ENCODE measurements around the gene ZNF488. TPM values are rescaled to one million over a fixed set of nuclear protein-coding genes. Genes with fewer than 3 reads are reported as not detected.

The ZNF488 gene
- total and polyA plus RNA-seq, 7 donors, result 0.16 to 0.82 (median 0.65) TPM; not detected in 3

- no peak overlapping the region for H3K4me3 ChIP-seq
- H3K9me3 ChIP-seq, result no peaks in the 10 kb centered on the region
- H3K27me3 ChIP-seq, result no peaks in the 10 kb centered on the region
- intact Hi-C loops (cut with DNase I), result no loop called here
- no peak for DNase-seq
- TF ChIP-seq EP300 (IDR thresholded peaks at IDR 0.05), result no peak
- no peak for TF ChIP-seq POLR2A (IDR thresholded peaks at IDR 0.05)
- TF ChIP-seq POLR2AphosphoS5 (IDR thresholded peaks at IDR 0.05), result no peak
- TF ChIP-seq, protein P1, sequence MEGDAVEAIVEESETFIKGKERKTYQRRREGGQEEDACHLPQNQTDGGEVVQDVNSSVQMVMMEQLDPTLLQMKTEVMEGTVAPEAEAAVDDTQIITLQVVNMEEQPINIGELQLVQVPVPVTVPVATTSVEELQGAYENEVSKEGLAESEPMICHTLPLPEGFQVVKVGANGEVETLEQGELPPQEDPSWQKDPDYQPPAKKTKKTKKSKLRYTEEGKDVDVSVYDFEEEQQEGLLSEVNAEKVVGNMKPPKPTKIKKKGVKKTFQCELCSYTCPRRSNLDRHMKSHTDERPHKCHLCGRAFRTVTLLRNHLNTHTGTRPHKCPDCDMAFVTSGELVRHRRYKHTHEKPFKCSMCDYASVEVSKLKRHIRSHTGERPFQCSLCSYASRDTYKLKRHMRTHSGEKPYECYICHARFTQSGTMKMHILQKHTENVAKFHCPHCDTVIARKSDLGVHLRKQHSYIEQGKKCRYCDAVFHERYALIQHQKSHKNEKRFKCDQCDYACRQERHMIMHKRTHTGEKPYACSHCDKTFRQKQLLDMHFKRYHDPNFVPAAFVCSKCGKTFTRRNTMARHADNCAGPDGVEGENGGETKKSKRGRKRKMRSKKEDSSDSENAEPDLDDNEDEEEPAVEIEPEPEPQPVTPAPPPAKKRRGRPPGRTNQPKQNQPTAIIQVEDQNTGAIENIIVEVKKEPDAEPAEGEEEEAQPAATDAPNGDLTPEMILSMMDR (IDR thresholded peaks at IDR 0.05), result no peak
- H3K36me3 ChIP-seq, result no peaks in the 10 kb centered on the region
- H3K27ac ChIP-seq, result no peak overlapping the region
- WGBS, 2 donors, result 89 to 92% methylated on average over 14 of the region's 14 CpGs
- no peaks in the 10 kb centered on the region for H3K4me1 ChIP-seq
These were observed 23.6 kb downstream of the ZNF488 start for GRCh38 chr10:47360419-47361040.

DNA sequence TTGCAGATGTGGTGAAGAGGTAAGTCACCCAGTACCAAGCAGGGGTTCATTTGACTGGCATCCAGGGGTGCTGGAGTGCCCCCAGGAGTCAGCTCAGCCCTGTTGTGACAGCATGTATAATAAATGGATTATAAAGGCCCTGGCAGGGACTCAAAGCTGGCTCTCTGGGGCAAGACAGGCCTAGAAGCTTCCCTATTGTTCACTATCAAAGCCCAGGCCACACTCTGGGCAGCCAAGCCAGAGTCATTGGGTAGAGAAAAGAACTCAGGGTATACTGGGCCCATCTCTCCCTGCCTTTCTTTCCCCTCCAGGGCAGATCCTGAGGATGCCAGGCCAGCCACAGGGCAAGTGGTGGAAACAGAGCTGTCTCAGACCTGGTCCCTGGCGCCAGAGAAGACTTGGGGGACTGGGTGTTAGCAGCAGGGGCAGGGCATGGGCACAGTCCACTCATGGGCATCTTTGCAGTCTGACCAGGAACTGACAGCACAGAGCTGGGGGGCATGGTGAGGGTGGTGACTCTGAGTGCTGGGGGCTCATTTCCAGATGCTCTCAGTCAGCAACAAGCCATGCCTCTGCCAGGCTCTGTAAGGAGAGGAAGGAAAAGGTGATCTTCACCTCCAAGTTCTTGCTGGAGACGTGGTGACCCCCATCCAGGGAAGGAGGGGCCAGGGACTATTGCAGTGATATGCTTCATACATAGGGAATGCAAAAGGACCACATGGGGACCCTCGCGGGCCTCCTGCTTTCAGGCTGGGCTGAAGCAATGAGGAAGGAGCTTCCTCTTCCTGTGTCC, 24.3 kb downstream of the ZNF488 start:
- TF ChIP-seq POLR2A (IDR thresholded peaks at IDR 0.05) (no peak), EP300 (IDR thresholded peaks at IDR 0.05) (no peak), POLR2AphosphoS5 (IDR thresholded peaks at IDR 0.05) (no peak)
- TF ChIP-seq, protein P1 (IDR thresholded peaks at IDR 0.05), result no peak
- Histone ChIP-seq H3K9me3 (no peaks in the 10 kb centered on the region), H3K27me3 (no peaks in the 10 kb centered on the region), H3K4me3 (no peak overlapping the region), H3K27ac (no peak overlapping the region), H3K4me1 (no peaks in the 10 kb centered on the region), H3K36me3 (no peaks in the 10 kb centered on the region)
- intact Hi-C loops (cut with DNase I), result no loop called here
- no peak for DNase-seq
- WGBS, 2 donors, result 81 to 87% methylated on average over 4 of the region's 4 CpGs

GRCh38 chr10:47359101-47359500, 25.0 kb downstream of the ZNF488 start:
- no peaks in the 10 kb centered on the region for H3K9me3 ChIP-seq

GRCh38 chr10:47358457-47358856, 25.6 kb downstream of the ZNF488 start:
- Histone ChIP-seq H3K36me3 (no peaks in the 10 kb centered on the region), H3K4me1 (no peaks in the 10 kb centered on the region), H3K9me3 (no peaks in the 10 kb centered on the region), H3K27ac (no peak overlapping the region), H3K27me3 (no peaks in the 10 kb centered on the region), H3K4me3 (no peak overlapping the region)
- 80 to 82% methylated on average over 3 of the region's 3 CpGs for WGBS, 2 donors
- intact Hi-C loops (cut with DNase I), result no loop called here
- DNase-seq, result no peak
- no peak for TF ChIP-seq POLR2A (IDR thresholded peaks at IDR 0.05)
- TF ChIP-seq EP300 (IDR thresholded peaks at IDR 0.05), result no peak
- TF ChIP-seq, protein P1 (IDR thresholded peaks at IDR 0.05), result no peak
- TF ChIP-seq POLR2AphosphoS5 (IDR thresholded peaks at IDR 0.05), result no peak

More at GRCh38 chr10:47359101-47359500, 25.0 kb downstream of the ZNF488 start:
- TF ChIP-seq POLR2A (IDR thresholded peaks at IDR 0.05), result no peak
- intact Hi-C loops (cut with DNase I), result no loop called here
- no peaks in the 10 kb centered on the region for H3K36me3 ChIP-seq
- H3K4me1 ChIP-seq, result no peaks in the 10 kb centered on the region
- no peak overlapping the region for H3K27ac ChIP-seq
- H3K4me3 ChIP-seq, result no peak overlapping the region
- no peaks in the 10 kb centered on the region for H3K27me3 ChIP-seq
- no peak for DNase-seq
- WGBS, 2 donors, result 92 to 94% methylated on average over 2 of the region's 2 CpGs

DNA sequence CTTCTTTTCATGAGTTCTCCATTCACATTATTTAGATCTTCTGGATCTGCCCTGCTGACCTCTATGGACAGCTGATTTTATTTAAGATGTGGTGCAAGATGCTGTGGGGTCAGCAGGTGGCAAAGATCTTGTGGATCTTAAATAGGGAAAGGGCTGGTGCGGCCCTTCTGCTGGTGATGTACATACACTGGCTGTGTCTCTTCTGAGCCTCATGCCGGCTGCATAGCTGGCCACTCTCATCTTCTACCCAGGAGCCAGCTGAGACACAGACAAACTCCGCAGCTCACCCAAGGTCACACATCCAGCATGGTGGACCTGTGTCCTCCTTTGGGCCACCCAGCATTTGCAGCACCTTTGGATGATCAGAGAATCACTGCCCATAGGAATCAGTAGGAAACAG, 26.2 kb downstream of the ZNF488 start:
- 94 to 95% methylated on average over 3 of the region's 3 CpGs for WGBS, 2 donors
- Histone ChIP-seq H3K27ac (no peak overlapping the region), H3K9me3 (no peaks in the 10 kb centered on the region), H3K27me3 (no peaks in the 10 kb centered on the region), H3K4me1 (no peaks in the 10 kb centered on the region), H3K4me3 (no peak overlapping the region), H3K36me3 (no peaks in the 10 kb centered on the region)
- intact Hi-C loops (cut with DNase I), result no loop called here
- no peak for TF ChIP-seq POLR2AphosphoS5 (IDR thresholded peaks at IDR 0.05)
- TF ChIP-seq EP300 (IDR thresholded peaks at IDR 0.05), result no peak
- TF ChIP-seq, protein P1 (IDR thresholded peaks at IDR 0.05), result no peak
- TF ChIP-seq POLR2A (IDR thresholded peaks at IDR 0.05), result no peak
- DNase-seq, result no peak
